Prostate gland (tissue), 1 donor: ENCODE data around the gene COL13A1.

Experiments used
- POLR2A ChIP-seq: fragments of 450-650 bp; IDR thresholded peaks from one replicate; pipeline ENCODE4 v1.6.1; 2016; ENCODE audit warnings: antibody characterized with exemption, mild to moderate bottlenecking
- POLR2AphosphoS5 ChIP-seq: sonication (generic); formaldehyde crosslinking; IDR thresholded peaks from one replicate; pipeline ENCODE4 v1.6.1; 2017; ENCODE audit warnings: antibody characterized with exemption

DNA sequence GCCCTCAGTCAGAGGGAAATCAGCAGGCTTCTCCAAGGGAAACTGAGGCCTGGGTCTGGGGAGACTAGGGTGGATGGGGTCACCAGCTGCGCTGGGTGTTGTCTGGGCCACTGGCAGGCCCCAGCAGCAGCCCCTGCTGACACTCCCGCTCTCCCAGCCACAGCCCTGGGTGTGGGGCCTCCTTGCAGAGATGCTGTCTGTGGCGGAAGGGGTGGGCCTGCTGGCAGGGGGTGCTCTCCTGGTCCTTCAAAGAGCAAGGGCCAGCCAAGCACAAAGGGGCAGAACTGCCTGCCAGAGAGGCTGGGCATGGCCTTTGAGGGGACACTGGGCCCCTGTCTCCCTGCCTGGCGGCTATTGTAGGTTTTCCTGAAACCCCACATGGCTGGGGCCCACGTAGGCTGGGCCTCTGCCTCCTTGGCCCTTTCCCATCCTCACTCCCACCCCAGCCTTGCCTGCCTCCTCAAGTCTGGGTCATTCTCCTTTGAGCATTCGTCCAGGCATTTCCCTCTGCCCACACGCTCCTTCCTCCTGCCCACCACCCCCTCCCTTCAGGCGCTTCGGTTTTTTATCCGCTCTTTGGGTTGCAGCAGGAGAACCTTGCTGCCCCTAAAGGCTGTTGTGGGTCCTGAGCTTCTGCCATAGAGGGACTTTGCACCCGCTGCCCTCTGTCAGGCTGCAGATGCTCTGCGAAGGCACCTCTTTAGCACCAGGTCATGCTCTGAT, 9.1 kb downstream of the COL13A1 start:
- TF ChIP-seq POLR2A (no peak), POLR2AphosphoS5 (no peak)
